IMR-90 (cell line): ENCODE results near the gene IGDCC3. TPM values are rescaled to one million over a fixed set of nuclear protein-coding genes. Genes with fewer than 3 reads are reported as not detected.

ENCODE experiments used
- microRNA-seq, 2 experiments: library from miRNA; stranded (forward) in 1 of 2; unstranded in 1 of 2; fragments of 10-50 nt in 1 of 2; fragments of <30 nt in 1 of 2; gene quantifications in 1 of 2; microRNA quantifications in 1 of 2; one replicate each; pipeline versions ENCODE3 to v1.1.0; 2013 to 2020; ENCODE audit not compliant: insufficient read depth in 1 of 2, insufficient read length in 1 of 2, unreplicated experiment in 1 of 2
- polyA plus RNA-seq, 3 experiments: library from polyadenylated mRNA; depleted of rRNA; stranded (reverse); fragments of >200 nt; gene quantifications; 2 replicates each; pipeline ENCODE4 v1.2.3, GENCODE V29; 2012; ENCODE audit warnings: low replicate concordance in 1 of 3
- small RNA-seq, 5 experiments: library from RNA; depleted of rRNA; stranded (forward); fragments of <200 nt; gene quantifications; one replicate each; pipeline ENCODE3, GENCODE V24; 2012
- total RNA-seq: library from RNA; depleted of rRNA; stranded (reverse); fragments of >200 nt; gene quantifications from 2 replicates; pipeline ENCODE4 v1.2.3, GENCODE V29; 2012; rRNA removed

The IGDCC3 gene
- total and polyA plus RNA-seq, 2 of the 4 experiments (the other 2 are of a cell fraction): 0.18 to 0.19 TPM

Small RNA genes lying within 50 kb of the gene (microRNA-seq; reads per million reads assigned to microRNA genes)
- 11.4 reads per million, percentile 20 among the genes with 10 or more reads in this experiment for gene RNU5A-1 (ENCODE audit: insufficient read depth, insufficient read length)
- gene RNU5B-1 (ENCODE audit: insufficient read depth, insufficient read length): 24.8 reads per million, percentile 60 among the genes with 10 or more reads in this experiment
- gene SNORA24B (ENCODE audit: insufficient read depth, insufficient read length): not detected

Small RNA genes lying within 50 kb of the gene (small RNA-seq; reads per million reads assigned to genes)
- gene RNU5A-1 (272 to 27,018 (median 553) reads per million in 5 experiments), gene RNU5B-1 (311 to 17,201 (median 639) reads per million in 5 experiments), gene SNORA24B (0 to 62.6 (median 0.61) reads per million in 5 experiments)

Other genes with a start within 250 kb of the IGDCC3 start
- gene PDCD7, start 244.2 kb downstream of the IGDCC3 start, total RNA-seq: 4.7 and 8.1 TPM in 2 replicates
- gene PDCD7, start 244.2 kb downstream of the IGDCC3 start, polyA plus RNA-seq (2012; rRNA removed): 8.1 and 12.3 TPM in 2 replicates
- 25.8 and 29.4 TPM in 2 replicates for gene CLPX, start 192.7 kb downstream of the IGDCC3 start, total RNA-seq
- gene CLPX, start 192.7 kb downstream of the IGDCC3 start, polyA plus RNA-seq (2012; rRNA removed): 21.5 and 26.9 TPM in 2 replicates
- gene CILP, start 166.5 kb downstream of the IGDCC3 start, total RNA-seq: under 0.01 TPM in 1 of 2 replicates, not detected in the other
- 0.01 and 0.02 TPM in 2 replicates for gene CILP, start 166.5 kb downstream of the IGDCC3 start, polyA plus RNA-seq (2012; rRNA removed)
- gene PARP16, start 91.1 kb downstream of the IGDCC3 start, total RNA-seq: 1.3 and 1.7 TPM in 2 replicates
- gene PARP16, start 91.1 kb downstream of the IGDCC3 start, polyA plus RNA-seq (2012; rRNA removed): 4.1 and 5.0 TPM in 2 replicates
- gene RNU5A-1, start 82.0 kb downstream of the IGDCC3 start, total RNA-seq: not detected in 2 replicates
- gene RNU5A-1, start 82.0 kb downstream of the IGDCC3 start, polyA plus RNA-seq (2012; rRNA removed): not detected in 2 replicates
- gene RNU5B-1, start 73.3 kb downstream of the IGDCC3 start, total RNA-seq: not detected in 2 replicates
- gene RNU5B-1, start 73.3 kb downstream of the IGDCC3 start, polyA plus RNA-seq (2012; rRNA removed): not detected in 2 replicates
- 0.54 and 0.56 TPM in 2 replicates for gene IGDCC4, start 44.9 kb upstream of the IGDCC3 start, total RNA-seq
- 2.3 and 2.7 TPM in 2 replicates for gene IGDCC4, start 44.9 kb upstream of the IGDCC3 start, polyA plus RNA-seq (2012; rRNA removed)
- gene DPP8, start 139.7 kb upstream of the IGDCC3 start, total RNA-seq: 29.4 and 35.6 TPM in 2 replicates
- gene DPP8, start 139.7 kb upstream of the IGDCC3 start, polyA plus RNA-seq (2012; rRNA removed): 10.1 and 10.7 TPM in 2 replicates
- gene HACD3, start 152.5 kb upstream of the IGDCC3 start, total RNA-seq: 131 and 169 TPM in 2 replicates
- 56.7 and 60.9 TPM in 2 replicates for gene HACD3, start 152.5 kb upstream of the IGDCC3 start, polyA plus RNA-seq (2012; rRNA removed)
- gene INTS14, start 233.1 kb upstream of the IGDCC3 start, total RNA-seq: 22.9 and 33.9 TPM in 2 replicates
- gene INTS14, start 233.1 kb upstream of the IGDCC3 start, polyA plus RNA-seq (2012; rRNA removed): 35.8 and 39.5 TPM in 2 replicates
- gene SLC24A1, start 243.9 kb upstream of the IGDCC3 start, total RNA-seq: 3.6 and 3.9 TPM in 2 replicates
- gene SLC24A1, start 243.9 kb upstream of the IGDCC3 start, polyA plus RNA-seq (2012; rRNA removed): 3.8 and 4.9 TPM in 2 replicates